H9 (cell line): ENCODE data around the gene NXPH3. TPM values are rescaled to one million over a fixed set of nuclear protein-coding genes. Genes with fewer than 3 reads are reported as not detected.

Source experiments
- DNase-seq: peaks from one replicate; pipeline ENCODE4 v3.0.0-alpha.2; 2017
- H2AFZ ChIP-seq: one replicate; pipeline ENCODE4 v1.6.1; 2013; ENCODE audit warnings: mild to moderate bottlenecking, low read length, control low read depth, moderate library complexity
- H2AK5ac ChIP-seq: 2 replicates; pipeline ENCODE4 v1.6.1; 2013; ENCODE audit warnings: low read length, control low read depth, mixed read lengths; ENCODE audit not compliant: insufficient read length
- H2BK120ac ChIP-seq: one replicate; pipeline ENCODE4 v1.6.1; 2013; ENCODE audit warnings: low read depth, mild to moderate bottlenecking, low read length, control low read depth, inconsistent platforms; ENCODE audit not compliant: poor library complexity, severe bottlenecking
- H2BK12ac ChIP-seq: 2 replicates; pipeline ENCODE4 v1.6.1; 2013; ENCODE audit warnings: low read length, control low read depth, mixed read lengths, low read depth; ENCODE audit not compliant: insufficient read length
- H2BK15ac ChIP-seq: 2 replicates; pipeline ENCODE4 v1.6.1; 2013; ENCODE audit warnings: low read depth, low read length, control low read depth
- H2BK20ac ChIP-seq: one replicate; pipeline ENCODE4 v1.6.1; 2013; ENCODE audit warnings: low read depth, mild to moderate bottlenecking, low read length, control low read depth, inconsistent platforms; ENCODE audit not compliant: poor library complexity, severe bottlenecking
- H2BK5ac ChIP-seq: 2 replicates; pipeline ENCODE4 v1.6.1; 2013; ENCODE audit warnings: low read length, control low read depth, mixed read lengths; ENCODE audit not compliant: insufficient read length
- H3K14ac ChIP-seq: 2 replicates; pipeline ENCODE4 v1.6.1; 2013; ENCODE audit warnings: low read length, control low read depth; ENCODE audit not compliant: insufficient read depth
- H3K18ac ChIP-seq: 2 replicates; pipeline ENCODE4 v1.6.1; 2013; ENCODE audit warnings: low read depth, mild to moderate bottlenecking, mixed read lengths, low read length, control low read depth; ENCODE audit not compliant: insufficient read length
- H3K23ac ChIP-seq: 2 replicates; pipeline ENCODE4 v1.6.1; 2013; ENCODE audit warnings: low read length, control low read depth, mixed read lengths, low read depth; ENCODE audit not compliant: insufficient read length
- H3K23me2 ChIP-seq: 2 replicates; pipeline ENCODE4 v1.6.1; 2013; ENCODE audit warnings: low read depth, mild to moderate bottlenecking, mixed read lengths, low read length, control low read depth; ENCODE audit not compliant: insufficient read length, poor library complexity, severe bottlenecking
- H3K27ac ChIP-seq: 2 replicates; pipeline ENCODE4 v1.5.1; 2013; ENCODE audit warnings: low read length, control low read depth, mixed read lengths, low read depth; ENCODE audit not compliant: insufficient read length
- H3K27me3 ChIP-seq: 2 replicates; pipeline ENCODE4 v1.6.1; 2013; ENCODE audit warnings: low read length, control low read depth, inconsistent platforms; ENCODE audit not compliant: insufficient read depth
- H3K4ac ChIP-seq: 2 replicates; pipeline ENCODE4 v1.6.1; 2013; ENCODE audit warnings: low read depth, mild to moderate bottlenecking, control low read depth, inconsistent platforms, low read length, moderate library complexity
- H3K4me1 ChIP-seq: 2 replicates; pipeline ENCODE4 v1.6.1; 2013; ENCODE audit warnings: low read length, control low read depth, inconsistent platforms; ENCODE audit not compliant: insufficient read depth
- H3K4me2 ChIP-seq: 2 replicates; pipeline ENCODE4 v1.6.1; 2013; ENCODE audit warnings: low read length, control low read depth, mixed read lengths; ENCODE audit not compliant: insufficient read length, insufficient read depth
- H3K56ac ChIP-seq: 2 replicates; pipeline ENCODE4 v1.6.1; 2013; ENCODE audit warnings: low read depth, mild to moderate bottlenecking, mixed read lengths, low read length, control low read depth; ENCODE audit not compliant: insufficient read length
- H3K79me1 ChIP-seq: 2 replicates; pipeline ENCODE4 v1.6.1; 2013; ENCODE audit warnings: low read depth, mild to moderate bottlenecking, moderate library complexity, low read length, control low read depth, inconsistent platforms; ENCODE audit not compliant: insufficient read depth, poor library complexity, severe bottlenecking
- H3K79me2 ChIP-seq: 2 replicates; pipeline ENCODE4 v1.6.1; 2013; ENCODE audit warnings: low read length, control low read depth, inconsistent platforms; ENCODE audit not compliant: insufficient read depth
- H3K9ac ChIP-seq: 2 replicates; pipeline ENCODE4 v1.6.1; 2013; ENCODE audit warnings: low read length, control low read depth, mixed read lengths; ENCODE audit not compliant: insufficient read length; ENCODE audit errors: extremely low read depth
- H3K9me3 ChIP-seq: one replicate; pipeline ENCODE4 v1.6.1; 2013; ENCODE audit warnings: low read depth, low read length, inconsistent platforms; ENCODE audit not compliant: control insufficient read depth
- H3T11ph ChIP-seq: one replicate; pipeline ENCODE4 v1.6.1; 2013; ENCODE audit warnings: mild to moderate bottlenecking, low read length, control low read depth, inconsistent platforms
- H4K20me1 ChIP-seq: one replicate; pipeline ENCODE4 v1.6.1; 2013; ENCODE audit not compliant: control insufficient read depth, insufficient read length, insufficient read depth
- H4K5ac ChIP-seq: 2 replicates; pipeline ENCODE4 v1.6.1; 2013; ENCODE audit warnings: low read depth, mild to moderate bottlenecking, mixed read lengths, low read length, control low read depth; ENCODE audit not compliant: insufficient read length
- H4K8ac ChIP-seq: replicated peaks from 2 replicates; pipeline ENCODE4 v1.6.1; 2013; ENCODE audit warnings: low read length, control low read depth, mixed read lengths, low read depth; ENCODE audit not compliant: insufficient read length
- H4K91ac ChIP-seq: 2 replicates; pipeline ENCODE4 v1.6.1; 2013; ENCODE audit warnings: low read depth, mild to moderate bottlenecking, moderate library complexity, mixed read lengths, low read length, control low read depth; ENCODE audit not compliant: insufficient read length
- H3K27ac Mint-ChIP-seq, 3 experiments: 2 replicates in 2 of 3; 3 replicates in 1 of 3; pipeline ENCODE4 v1.8.0; 2020 to 2021; ENCODE audit warnings: mixed read lengths in 3 of 3, mild to moderate bottlenecking in 1 of 3, moderate library complexity in 1 of 3
- H3K27me3 Mint-ChIP-seq: 2 replicates; pipeline ENCODE4 v1.8.0; 2021; ENCODE audit warnings: low read depth, mild to moderate bottlenecking, moderate library complexity, mixed read lengths
- H3K36me3 Mint-ChIP-seq, 3 experiments: 2 replicates in 2 of 3; 3 replicates in 1 of 3; pipeline ENCODE4 v1.8.0; 2020 to 2021; ENCODE audit warnings: low read depth in 3 of 3, mixed read lengths in 3 of 3; ENCODE audit not compliant: insufficient read depth in 1 of 3
- H3K4me1 Mint-ChIP-seq, 2 experiments: 2 replicates each; pipeline ENCODE4 v1.8.0; 2020; ENCODE audit warnings: mixed read lengths in 2 of 2
- H3K4me3 Mint-ChIP-seq, 2 experiments: 2 replicates in 1 of 2; 3 replicates in 1 of 2; pipeline ENCODE4 v1.8.0; 2020 to 2021; ENCODE audit warnings: mild to moderate bottlenecking in 2 of 2, mixed read lengths in 2 of 2, moderate library complexity in 1 of 2
- H3K9me3 Mint-ChIP-seq, 2 experiments: 2 replicates in 1 of 2; 3 replicates in 1 of 2; pipeline ENCODE4 v1.8.0; 2020; ENCODE audit warnings: mild to moderate bottlenecking in 2 of 2, mixed read lengths in 2 of 2, moderate library complexity in 1 of 2
- WGBS: extraction: QIAGEN DNeasy Blood & Tissue Kit; methylation state at CpG from one replicate; pipeline ENCODE4 v1.1.7; 2013; ENCODE audit warnings: missing lambda C conversion rate, low lambda C conversion rate, mixed read lengths; ENCODE audit not compliant: insufficient read length; ENCODE audit errors: extremely low coverage; 5-methylcytosine and 5-hydroxymethylcytosine counted together
- total RNA-seq: library from RNA; stranded (reverse); gene quantifications from 2 replicates; pipeline ENCODE4 v1.2.1, GENCODE V29; 2021
- TF ChIP-seq, protein P1 (sequence below): fragments of 200-600 bp; sonication (generic); conservative IDR thresholded peaks from 3 replicates; pipeline ENCODE4 v1.8.0; 2021; ENCODE audit warnings: antibody characterized with exemption, mild to moderate bottlenecking

The NXPH3 gene
- total RNA-seq, 1 experiment from 2014 or later = 1.3 TPM

- no CpG with 5 or more reads among the region's 6 CpGs for WGBS
- H3K4me1 ChIP-seq = peaks cover 3% of the 10 kb centered on the region; the same call in 1 of the 2 replicates
- H3K79me1 ChIP-seq = no peaks in the 10 kb centered on the region
- H2BK5ac ChIP-seq = no peak overlapping the region
- H2BK15ac ChIP-seq = no peak overlapping the region
- peaks cover 4% of the 10 kb centered on the region for H3K23me2 ChIP-seq
- peak overlapping the region in 1 of 3 experiments; percentile 39; a peak in 1 of 7 replicates for H3K27ac Mint-ChIP-seq
- H4K20me1 ChIP-seq = no peaks in the 10 kb centered on the region
- no peak overlapping the region for H2AK5ac ChIP-seq
- no peak overlapping the region for H3K4me2 ChIP-seq
- H3K36me3 Mint-ChIP-seq = no peaks in the 10 kb centered on the region
- H2BK120ac ChIP-seq = no peak overlapping the region
- H4K5ac ChIP-seq = no peak overlapping the region
- TF ChIP-seq, protein P1, sequence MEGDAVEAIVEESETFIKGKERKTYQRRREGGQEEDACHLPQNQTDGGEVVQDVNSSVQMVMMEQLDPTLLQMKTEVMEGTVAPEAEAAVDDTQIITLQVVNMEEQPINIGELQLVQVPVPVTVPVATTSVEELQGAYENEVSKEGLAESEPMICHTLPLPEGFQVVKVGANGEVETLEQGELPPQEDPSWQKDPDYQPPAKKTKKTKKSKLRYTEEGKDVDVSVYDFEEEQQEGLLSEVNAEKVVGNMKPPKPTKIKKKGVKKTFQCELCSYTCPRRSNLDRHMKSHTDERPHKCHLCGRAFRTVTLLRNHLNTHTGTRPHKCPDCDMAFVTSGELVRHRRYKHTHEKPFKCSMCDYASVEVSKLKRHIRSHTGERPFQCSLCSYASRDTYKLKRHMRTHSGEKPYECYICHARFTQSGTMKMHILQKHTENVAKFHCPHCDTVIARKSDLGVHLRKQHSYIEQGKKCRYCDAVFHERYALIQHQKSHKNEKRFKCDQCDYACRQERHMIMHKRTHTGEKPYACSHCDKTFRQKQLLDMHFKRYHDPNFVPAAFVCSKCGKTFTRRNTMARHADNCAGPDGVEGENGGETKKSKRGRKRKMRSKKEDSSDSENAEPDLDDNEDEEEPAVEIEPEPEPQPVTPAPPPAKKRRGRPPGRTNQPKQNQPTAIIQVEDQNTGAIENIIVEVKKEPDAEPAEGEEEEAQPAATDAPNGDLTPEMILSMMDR = no peak
- H2BK12ac ChIP-seq = no peak overlapping the region
- H3K56ac ChIP-seq = no peak overlapping the region
- H3T11ph ChIP-seq = no peak overlapping the region
- H4K8ac ChIP-seq = no peak overlapping the region
- H3K14ac ChIP-seq = no peak overlapping the region
- no peak overlapping the region for H3K27ac ChIP-seq
- H3K27me3 ChIP-seq = peaks cover 3% of the 10 kb centered on the region; the same call in 1 of the 2 replicates
- H3K9me3 ChIP-seq = no peaks in the 10 kb centered on the region
- no peak overlapping the region for H3K23ac ChIP-seq
- H4K91ac ChIP-seq = no peak overlapping the region
- H2BK20ac ChIP-seq = no peak overlapping the region
- H3K27me3 Mint-ChIP-seq = peaks cover 22% of the 10 kb centered on the region
- peaks cover 19 to 25% of the 10 kb centered on the region in 2 experiments for H3K4me1 Mint-ChIP-seq
- H3K4ac ChIP-seq = no peak overlapping the region
- H3K4me3 Mint-ChIP-seq = no peak overlapping the region; a peak in 1 of 5 replicates
- H3K18ac ChIP-seq = no peak overlapping the region
- no peaks in the 10 kb centered on the region for H3K79me2 ChIP-seq
- DNase-seq = no peak
- no peak overlapping the region for H2AFZ ChIP-seq
- no peak overlapping the region for H3K9ac ChIP-seq
- H3K9me3 Mint-ChIP-seq = no peaks in the 10 kb centered on the region; a peak in 1 of 5 replicates
These were observed 6.0 kb downstream of the NXPH3 start for GRCh38 chr17:49581648-49581998.
